ENCODE data around the gene SLC6A3.

Gene SLC6A3

DNA sequence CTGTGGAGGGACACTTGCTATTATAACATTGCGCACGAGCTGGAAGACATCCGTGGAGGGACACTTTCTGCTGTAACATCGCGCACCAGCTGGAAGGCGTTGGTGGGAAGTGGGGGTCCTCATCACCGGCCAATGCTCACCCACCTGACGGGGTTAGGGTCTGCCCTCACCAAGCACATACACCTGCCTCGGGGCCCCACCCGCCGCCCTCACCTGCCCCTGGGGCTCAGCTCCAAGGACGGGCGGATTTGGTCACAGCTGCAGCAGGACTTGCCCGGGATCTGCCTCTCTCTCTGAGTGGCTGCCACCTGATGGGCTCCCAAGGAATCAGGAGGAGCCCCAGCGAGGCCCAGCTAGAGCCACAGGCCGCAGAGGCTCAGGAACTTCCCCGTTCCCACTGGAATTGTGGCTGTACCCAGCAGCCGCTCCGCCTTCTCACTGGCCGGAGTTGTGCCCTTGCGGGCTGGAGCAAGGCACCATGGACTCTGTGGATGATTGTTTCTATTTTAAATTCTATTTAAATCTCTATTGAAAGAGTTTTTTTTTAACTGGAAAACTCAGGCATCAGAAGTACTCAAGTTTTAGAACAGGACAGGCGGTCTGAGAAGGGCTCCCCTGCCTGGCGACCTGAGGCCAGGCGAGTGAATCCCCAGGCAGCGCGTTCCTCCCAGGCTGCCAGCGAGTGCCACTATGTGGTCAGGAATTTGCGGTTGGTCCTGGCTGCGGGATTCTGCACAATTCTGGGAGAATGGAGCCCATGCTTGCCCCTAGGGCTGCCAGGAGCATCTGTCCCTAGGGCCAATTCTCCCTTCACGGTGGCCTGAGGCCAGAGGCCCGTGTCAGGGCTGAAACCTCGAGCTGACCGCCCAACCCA lies 38.9 kb upstream of the SLC6A3 start:
- no peak overlapping the region for H3K4me3 ChIP-seq (ENCODE audit: control insufficient read depth, low read depth, low read length)
- DNase-seq (ENCODE audit: low read depth): no peak
- TF ChIP-seq, protein P1, sequence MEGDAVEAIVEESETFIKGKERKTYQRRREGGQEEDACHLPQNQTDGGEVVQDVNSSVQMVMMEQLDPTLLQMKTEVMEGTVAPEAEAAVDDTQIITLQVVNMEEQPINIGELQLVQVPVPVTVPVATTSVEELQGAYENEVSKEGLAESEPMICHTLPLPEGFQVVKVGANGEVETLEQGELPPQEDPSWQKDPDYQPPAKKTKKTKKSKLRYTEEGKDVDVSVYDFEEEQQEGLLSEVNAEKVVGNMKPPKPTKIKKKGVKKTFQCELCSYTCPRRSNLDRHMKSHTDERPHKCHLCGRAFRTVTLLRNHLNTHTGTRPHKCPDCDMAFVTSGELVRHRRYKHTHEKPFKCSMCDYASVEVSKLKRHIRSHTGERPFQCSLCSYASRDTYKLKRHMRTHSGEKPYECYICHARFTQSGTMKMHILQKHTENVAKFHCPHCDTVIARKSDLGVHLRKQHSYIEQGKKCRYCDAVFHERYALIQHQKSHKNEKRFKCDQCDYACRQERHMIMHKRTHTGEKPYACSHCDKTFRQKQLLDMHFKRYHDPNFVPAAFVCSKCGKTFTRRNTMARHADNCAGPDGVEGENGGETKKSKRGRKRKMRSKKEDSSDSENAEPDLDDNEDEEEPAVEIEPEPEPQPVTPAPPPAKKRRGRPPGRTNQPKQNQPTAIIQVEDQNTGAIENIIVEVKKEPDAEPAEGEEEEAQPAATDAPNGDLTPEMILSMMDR (IDR thresholded peaks at IDR 0.05; ENCODE audit: control insufficient read depth, insufficient read depth, low read depth, low read length, missing control alignments): no peak

DNA sequence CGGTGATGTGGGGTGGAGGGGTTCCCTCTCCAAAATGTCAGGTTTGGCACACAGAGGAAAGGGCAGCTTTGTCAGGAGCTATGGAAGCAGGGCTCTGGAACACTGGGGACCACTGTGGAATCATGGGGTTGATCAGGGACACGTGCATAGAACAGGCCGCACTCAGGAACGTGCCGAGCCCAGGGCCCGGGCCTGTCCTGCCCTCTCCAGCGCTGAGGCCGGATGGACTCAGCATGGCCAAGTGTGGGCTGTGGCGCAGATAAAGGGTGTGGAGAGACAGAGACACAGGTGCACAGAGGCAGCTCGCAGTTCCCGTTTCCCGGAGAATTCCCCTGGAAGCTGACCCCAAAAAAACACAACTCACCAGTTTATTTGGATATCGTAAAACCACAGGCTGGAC lies 37.8 kb upstream of the SLC6A3 start:
- no peak overlapping the region for H3K4me3 ChIP-seq (ENCODE audit: control insufficient read depth, low read depth, low read length)
- no peak for DNase-seq (ENCODE audit: low read depth)
- TF ChIP-seq, protein P1 (IDR thresholded peaks at IDR 0.05; ENCODE audit: control insufficient read depth, insufficient read depth, low read depth, low read length, missing control alignments): no peak

DNA sequence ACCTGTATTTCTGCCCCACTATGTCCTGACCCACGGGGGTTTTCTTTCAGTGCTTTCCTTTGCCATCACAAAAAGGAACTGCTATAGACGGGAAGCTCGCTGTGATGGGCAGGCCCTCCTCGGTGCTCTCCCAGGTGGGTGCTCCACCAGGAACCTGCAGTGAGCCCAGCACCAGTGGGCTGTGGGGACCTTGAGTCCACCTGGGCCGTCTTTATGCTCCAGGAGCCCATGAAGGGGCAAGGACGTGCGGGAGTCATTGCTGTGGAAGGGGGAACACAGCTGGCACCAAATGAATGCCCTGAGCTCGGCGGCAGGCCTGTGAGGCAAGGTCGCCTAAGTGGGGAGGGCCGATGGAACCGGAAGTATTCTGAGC lies 36.7 kb upstream of the SLC6A3 start:
- H3K4me3 ChIP-seq (ENCODE audit: control insufficient read depth, low read depth, low read length): no peak overlapping the region
- no peak for DNase-seq (ENCODE audit: low read depth)

DNA sequence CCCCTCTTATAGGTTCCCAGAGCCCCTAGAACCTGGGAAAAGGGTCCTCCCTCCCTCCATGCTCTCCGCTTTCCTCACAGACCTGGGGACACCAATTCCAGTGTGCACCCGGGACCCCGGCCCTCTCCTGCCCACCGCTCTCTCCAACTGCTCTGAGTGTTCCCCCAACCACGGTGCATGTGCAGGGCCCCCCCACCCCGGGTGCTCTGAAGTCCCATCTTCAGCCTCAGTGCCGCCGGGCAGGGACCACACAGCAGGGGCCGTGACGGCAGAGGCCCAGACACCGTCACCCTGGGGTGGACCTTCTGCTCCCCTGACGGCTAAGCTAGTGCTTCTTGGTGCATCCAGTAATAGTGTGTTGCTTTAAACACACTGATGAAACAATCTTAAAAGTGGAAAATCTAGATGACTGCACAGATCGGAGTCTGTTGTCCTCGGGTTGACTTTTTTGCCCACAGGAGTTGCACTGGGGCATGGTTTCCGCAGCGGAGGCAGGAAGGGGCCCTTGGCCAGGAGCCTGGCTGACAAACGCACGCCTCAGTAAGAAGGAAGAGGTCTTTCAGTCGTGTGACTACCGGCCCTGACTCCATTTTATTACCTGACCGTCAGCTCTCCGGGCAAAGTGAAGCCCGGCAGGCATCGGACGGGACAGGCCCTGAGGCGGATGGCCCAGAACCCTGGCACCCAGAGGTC lies 36.2 kb upstream of the SLC6A3 start:
- no peak overlapping the region for H3K4me3 ChIP-seq (ENCODE audit: control insufficient read depth, low read depth, low read length)
- no peak for DNase-seq (ENCODE audit: low read depth)
- TF ChIP-seq, protein P1 (IDR thresholded peaks at IDR 0.05; ENCODE audit: control insufficient read depth, insufficient read depth, low read depth, low read length, missing control alignments): no peak

More for the DNA sequence above, 36.7 kb upstream of the SLC6A3 start:
- TF ChIP-seq, protein P1 (IDR thresholded peaks at IDR 0.05; ENCODE audit: control insufficient read depth, insufficient read depth, low read depth, low read length, missing control alignments): no peak

DNA sequence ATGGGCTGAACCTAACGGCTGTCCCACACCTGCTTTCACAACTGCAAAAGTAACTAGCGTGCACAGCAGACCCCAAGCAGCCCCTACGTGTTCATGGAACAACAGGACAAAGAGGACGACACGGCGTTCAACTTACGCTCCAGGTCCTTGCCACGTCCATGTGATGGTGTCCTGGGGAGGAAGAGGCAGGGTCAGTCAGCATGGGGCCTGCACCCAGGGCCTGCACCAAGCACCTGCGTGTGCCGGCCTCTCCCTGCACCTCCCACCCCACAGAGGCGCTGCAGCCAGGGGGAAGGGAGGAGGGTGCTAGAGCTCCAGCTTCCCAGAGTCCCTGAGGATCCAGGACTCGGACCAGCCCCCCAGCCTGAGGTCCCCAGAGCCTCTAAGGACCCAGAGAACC lies 35.6 kb upstream of the SLC6A3 start:
- no peak overlapping the region for H3K4me3 ChIP-seq (ENCODE audit: control insufficient read depth, low read depth, low read length)
- DNase-seq (ENCODE audit: low read depth): no peak
- TF ChIP-seq, protein P1 (IDR thresholded peaks at IDR 0.05; ENCODE audit: control insufficient read depth, insufficient read depth, low read depth, low read length, missing control alignments): no peak

DNA sequence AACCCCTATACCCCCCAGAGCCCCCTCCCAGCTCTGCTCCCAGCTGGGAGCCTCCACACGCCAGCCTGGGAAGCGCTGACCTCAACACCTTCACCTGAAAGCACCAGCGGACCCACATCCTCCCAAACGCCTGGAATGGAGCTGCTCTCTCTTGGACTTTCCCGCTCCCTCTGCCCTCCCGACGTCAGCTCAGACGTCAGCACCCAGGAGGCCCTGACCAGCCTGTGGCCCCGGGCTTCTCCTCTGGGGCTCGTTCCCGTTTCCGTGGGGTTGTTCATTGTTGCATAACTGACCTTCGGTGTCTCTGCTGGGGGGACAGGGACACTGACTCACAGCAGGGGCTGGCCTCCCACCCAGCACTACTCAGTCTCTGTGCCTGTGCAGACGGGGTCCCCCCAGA lies 35.0 kb upstream of the SLC6A3 start:
- TF ChIP-seq, protein P1 (IDR thresholded peaks at IDR 0.05; ENCODE audit: control insufficient read depth, insufficient read depth, low read depth, low read length, missing control alignments): no peak
- DNase-seq (ENCODE audit: low read depth): no peak
- no peak overlapping the region for H3K4me3 ChIP-seq (ENCODE audit: control insufficient read depth, low read depth, low read length)

Measured in AG09309 (cell line).